GM18951 (cell line): ENCODE data around the gene APP.
"Not testable (repeated sequence)": the region's sequence is repeated elsewhere in the genome, so short reads cannot be mapped to it uniquely, and the experiment has no call there.

Source experiments
- POLR2A ChIP-seq: IDR thresholded peaks from 4 replicates; pipeline ENCODE4 v1.6.1; 2011; ENCODE audit warnings: mild to moderate bottlenecking; ENCODE audit not compliant: insufficient read length, insufficient read depth; ENCODE audit errors: extremely low read depth
- in situ Hi-C: fragments of 300-500 bp; cut with MboI; formaldehyde crosslinking; loops from one replicate; pipeline ENCODE4 v1.12.0; 2022; ENCODE audit warnings: low sequenced_read_pairs, mixed read lengths, inconsistent platforms; ENCODE audit not compliant: unreplicated experiment

The APP gene

GRCh38 chr21:25938658-25939395, 231.7 kb downstream of the APP start:
- TF ChIP-seq POLR2A, result no peak
- in situ Hi-C loops, result no loop called here

DNA sequence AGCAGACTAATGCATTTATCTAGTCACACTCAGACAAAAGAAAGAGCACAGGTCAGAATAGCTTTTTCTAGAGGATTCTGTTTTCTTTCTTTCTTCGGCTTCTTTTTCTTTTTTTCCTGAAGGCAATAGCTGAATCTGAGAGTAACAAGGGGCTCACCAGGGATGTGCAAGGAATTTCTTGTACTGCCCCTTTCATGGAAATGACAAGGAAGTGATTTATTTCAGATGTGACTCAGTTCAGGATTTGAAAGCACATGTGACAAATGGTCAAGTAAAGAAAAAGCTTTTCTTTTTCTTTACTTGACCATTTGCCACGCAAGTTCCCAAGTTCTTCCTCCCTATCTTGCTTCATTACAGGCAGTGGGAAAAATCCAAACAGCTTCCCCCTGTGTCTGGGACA, 233.8 kb downstream of the APP start:
- in situ Hi-C loops, result no loop called here
- TF ChIP-seq POLR2A, result no peak

GRCh38 chr21:25934771-25935224, 235.8 kb downstream of the APP start:
- no peak for TF ChIP-seq POLR2A
- in situ Hi-C loops, result no loop called here

- TF ChIP-seq POLR2A, result no peak
- in situ Hi-C loops, result no loop called here
Measured at GRCh38 chr21:25934130-25934529, 236.4 kb downstream of the APP start.

DNA sequence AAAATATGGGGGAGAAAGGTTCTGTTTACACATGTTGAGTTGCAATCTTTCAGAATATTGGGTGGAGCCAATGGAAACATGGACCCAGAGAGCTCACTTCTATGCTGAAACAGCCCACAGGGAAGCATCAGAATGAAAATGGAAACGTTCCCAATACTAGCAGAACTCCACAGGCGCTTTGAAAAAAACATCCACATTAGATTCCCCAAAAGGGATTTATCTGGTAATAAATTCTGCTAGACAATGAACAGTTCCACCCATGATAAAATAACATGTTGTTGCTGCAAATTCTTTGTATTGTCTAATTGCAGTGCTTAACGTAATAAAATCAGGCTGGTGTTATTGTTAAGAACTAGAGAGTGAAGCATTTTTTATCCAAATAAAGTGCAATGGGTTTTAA, 238.8 kb downstream of the APP start:
- in situ Hi-C loops, result no loop called here
- no peak for TF ChIP-seq POLR2A

- in situ Hi-C loops, result no loop called here
- TF ChIP-seq POLR2A, result no peak
Measured at GRCh38 chr21:25929856-25930520, 240.6 kb downstream of the APP start.

DNA sequence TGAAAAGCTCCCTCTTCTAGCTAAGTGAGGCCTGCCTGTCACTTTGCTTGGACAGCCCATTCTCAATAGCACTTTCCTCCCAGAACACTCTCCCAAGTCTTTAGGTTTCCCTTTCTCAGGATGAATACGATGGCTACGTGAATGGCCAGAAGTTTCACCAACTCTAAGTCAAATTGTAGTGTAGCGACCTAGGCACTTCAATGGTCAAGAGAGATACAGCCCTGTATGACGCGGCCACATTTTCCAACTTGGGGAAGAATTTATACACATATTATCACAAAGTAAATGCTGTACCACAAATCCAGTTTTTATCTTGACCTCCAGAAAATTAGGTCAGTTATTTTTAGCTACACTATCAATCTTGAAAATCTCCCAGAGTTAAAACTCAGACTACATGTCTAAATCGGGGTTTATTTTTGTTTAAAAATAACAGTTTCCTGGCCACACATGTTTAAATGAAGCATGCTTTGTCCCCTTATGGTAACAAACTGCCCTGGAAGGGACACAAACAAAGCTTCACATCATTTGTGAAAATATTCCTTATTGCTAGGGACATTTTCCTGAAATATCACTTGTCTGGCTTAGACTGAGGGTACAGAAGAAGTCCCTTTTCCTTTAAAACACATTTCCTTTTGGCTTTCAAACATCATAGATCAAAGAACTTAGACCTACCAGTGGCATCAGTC, 243.2 kb downstream of the APP start:
- in situ Hi-C loops, result no loop called here
- TF ChIP-seq POLR2A, result no peak

DNA sequence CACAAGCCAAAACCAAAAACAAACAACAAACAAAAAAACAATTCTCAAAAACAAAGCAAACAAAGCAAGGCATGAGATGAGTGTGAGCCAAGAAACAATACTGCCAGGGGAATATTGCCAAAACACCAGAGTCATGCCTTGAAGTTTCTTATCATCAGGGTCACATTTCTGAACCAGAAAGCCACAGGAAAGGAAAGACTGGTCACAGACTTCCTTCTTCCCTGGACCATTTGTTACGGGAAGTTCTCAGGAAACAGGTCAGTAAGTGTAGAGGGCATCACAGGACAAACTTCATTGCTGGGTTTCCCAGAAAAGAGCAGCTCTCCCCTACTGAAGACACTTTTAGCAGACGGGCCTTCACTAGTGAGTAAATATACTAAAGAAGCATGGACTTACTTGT, 244.6 kb downstream of the APP start:
- in situ Hi-C loops, result no loop called here
- TF ChIP-seq POLR2A, result no peak

GRCh38 chr21:25925064-25925800, 245.3 kb downstream of the APP start:
- in situ Hi-C loops, result no loop called here
- no peak for TF ChIP-seq POLR2A

DNA sequence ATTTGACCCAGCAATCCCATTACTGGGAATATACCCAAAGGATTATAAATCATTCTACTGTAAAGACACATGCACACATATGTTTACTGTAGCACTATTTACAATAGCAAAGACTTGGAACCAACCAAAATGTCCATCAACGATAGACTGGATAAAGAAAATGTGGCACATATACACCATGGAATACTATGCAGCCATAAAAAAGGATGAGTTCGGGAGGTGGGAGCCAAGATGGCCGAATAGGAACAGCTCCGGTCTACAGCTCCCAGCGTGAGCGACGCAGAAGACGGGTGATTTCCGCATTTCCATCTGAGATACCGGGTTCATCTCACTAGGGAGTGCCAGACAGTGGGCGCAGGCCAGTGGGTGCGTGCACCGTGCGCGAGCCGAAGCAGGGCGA, 252.4 kb downstream of the APP start:
- in situ Hi-C loops, result not testable (repeated sequence)

DNA sequence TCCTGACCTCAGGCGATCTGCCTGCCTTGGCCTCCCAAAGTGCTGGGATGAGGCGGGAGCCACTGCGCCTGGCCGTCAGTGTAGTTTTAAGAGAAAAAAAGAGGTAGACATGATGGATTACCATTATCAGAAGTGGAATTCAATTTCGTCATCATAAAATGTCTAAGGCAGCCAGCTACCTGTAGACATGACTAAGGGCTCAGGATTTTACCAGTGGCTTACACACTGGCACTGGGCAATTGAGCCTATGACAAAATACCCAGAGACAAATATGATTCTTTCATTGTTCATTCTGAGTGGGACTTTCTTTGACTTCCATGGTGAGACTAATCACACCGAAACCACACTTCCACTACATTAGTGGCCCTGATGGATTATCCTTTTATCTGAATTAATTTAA, 254.3 kb downstream of the APP start:
- TF ChIP-seq POLR2A, result no peak
- in situ Hi-C loops, result no loop called here

GRCh38 chr21:25913479-25913878, 257.1 kb downstream of the APP start:
- in situ Hi-C loops, result no loop called here
- no peak for TF ChIP-seq POLR2A

DNA sequence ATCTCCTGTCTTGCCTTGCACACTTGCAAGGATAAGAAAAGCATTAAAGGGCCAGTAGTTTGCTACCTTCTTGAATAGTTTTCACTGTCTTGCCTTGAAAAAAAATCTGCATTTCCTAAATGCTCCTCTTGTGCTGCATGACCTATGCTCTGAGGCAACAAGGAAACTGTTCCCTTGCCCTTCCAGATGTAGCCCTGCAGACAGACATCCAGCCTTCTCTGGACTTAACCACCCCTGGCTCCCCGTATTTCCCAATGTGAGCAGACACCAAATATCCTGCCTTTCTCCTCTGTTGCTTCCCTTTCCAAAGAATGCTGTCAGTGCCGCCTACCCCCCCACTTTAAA, 258.2 kb downstream of the APP start:
- TF ChIP-seq POLR2A, result no peak
- in situ Hi-C loops, result no loop called here
